ENCODE results near the gene COL8A1.

DNA sequence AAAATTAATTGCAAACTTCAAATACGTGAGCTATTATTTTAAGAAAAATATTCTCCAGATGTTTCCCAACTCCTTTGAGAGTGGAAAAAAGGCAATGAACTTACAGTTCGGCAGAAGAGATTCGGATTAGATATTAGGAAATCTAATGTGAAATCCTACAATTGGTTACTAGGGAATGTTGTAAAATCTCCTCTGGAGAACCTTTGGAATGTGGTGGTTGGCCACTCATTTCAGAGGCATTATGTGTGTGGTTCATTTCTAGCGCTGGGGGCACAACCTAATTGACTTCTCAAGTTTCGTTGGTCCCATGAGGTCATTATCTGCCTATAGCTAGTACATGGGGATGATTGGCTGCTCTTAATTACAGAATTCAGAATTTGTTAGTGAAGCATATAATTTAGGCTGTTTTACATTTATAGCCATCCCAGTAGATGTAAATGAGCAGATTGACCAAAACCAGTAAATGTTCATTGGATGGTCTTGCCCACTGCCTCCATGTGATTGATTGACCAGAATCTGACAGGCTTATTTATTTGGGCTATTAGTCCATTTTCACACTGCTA lies 144.7 kb downstream of the COL8A1 start:
- no peak for TF ChIP-seq SP1 (CRISPR knock-in tag; conservative IDR thresholded peaks at IDR 0.05)
- TF ChIP-seq, protein P1, sequence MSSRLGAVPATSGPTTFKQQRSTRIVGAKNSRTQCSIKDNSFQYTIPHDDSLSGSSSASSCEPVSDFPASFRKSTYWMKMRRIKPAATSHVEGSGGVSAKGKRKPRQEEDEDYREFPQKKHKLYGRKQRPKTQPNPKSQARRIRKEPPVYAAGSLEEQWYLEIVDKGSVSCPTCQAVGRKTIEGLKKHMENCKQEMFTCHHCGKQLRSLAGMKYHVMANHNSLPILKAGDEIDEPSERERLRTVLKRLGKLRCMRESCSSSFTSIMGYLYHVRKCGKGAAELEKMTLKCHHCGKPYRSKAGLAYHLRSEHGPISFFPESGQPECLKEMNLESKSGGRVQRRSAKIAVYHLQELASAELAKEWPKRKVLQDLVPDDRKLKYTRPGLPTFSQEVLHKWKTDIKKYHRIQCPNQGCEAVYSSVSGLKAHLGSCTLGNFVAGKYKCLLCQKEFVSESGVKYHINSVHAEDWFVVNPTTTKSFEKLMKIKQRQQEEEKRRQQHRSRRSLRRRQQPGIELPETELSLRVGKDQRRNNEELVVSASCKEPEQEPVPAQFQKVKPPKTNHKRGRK (CRISPR knock-in tag; IDR thresholded peaks at IDR 0.05; ENCODE audit: borderline replicate concordance) = no peak

All from WTC11 (cell line).